ENCODE data around the gene PLSCR2. TPM values are rescaled to one million over a fixed set of nuclear protein-coding genes. Genes with fewer than 3 reads are reported as not detected.

PLSCR2 gene
- not detected in 2 replicates for total RNA-seq

GRCh38 chr3:146469150-146470017, at the start of gene PLSCR2:
PLSCR2 (minus strand) TSS chr3:146469561; CDS start chr3:146459904, 9,657 bp downstream.

Other genes with a start within 250 kb of the PLSCR2 start
- 11.0 and 11.4 TPM in 2 replicates for gene PLSCR4, start 218.5 kb downstream of the PLSCR2 start, total RNA-seq
- gene PLSCR1, start 75.0 kb upstream of the PLSCR2 start, total RNA-seq: 73.9 and 92.7 TPM in 2 replicates
- gene PLSCR5, start 135.8 kb upstream of the PLSCR2 start, total RNA-seq: 16.5 and 98.5 TPM in 2 replicates

Measured in placental epithelial cell (primary cell).